ENCODE measurements around the gene GMPPA. TPM values are rescaled to one million over a fixed set of nuclear protein-coding genes. Genes with fewer than 3 reads are reported as not detected.

GMPPA gene
- total RNA-seq, 3 donors from 2014 or later = 15.7 to 33.4 (median 29.7) TPM

DNA sequence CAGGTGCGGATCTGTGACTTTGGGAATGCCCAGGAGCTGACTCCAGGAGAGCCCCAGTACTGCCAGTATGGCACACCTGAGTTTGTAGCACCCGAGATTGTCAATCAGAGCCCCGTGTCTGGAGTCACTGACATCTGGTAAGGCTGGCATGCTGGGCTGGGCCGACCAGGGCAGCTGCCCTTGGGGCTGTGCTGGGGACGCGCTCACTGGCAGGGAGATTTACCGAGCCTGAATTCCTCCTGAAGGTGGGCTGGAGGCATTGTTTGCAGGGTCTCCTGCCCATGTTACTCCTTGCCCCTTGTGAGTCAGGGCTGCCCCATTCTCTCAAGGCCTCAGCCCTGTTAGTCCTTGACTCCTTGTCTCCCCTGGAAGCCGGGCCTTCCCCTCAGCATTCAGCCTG is 18.7 kb upstream of the GMPPA start:
- Histone ChIP-seq H3K27me3 (peaks cover 0 to 9% of the 10 kb centered on the region in 2 donors), H3K4me3 (no peak overlapping the region), H3K27ac (no peak overlapping the region), H3K9me3 (no peaks in the 10 kb centered on the region), H3K36me3 (no peaks in the 10 kb centered on the region), H3K4me1 (no peaks in the 10 kb centered on the region)
- intact Hi-C loops (cut with DNase I; ENCODE audit: low total_unique reads) = no loop called here
- TF ChIP-seq POLR2AphosphoS5 (IDR thresholded peaks at IDR 0.05) = no peak
- TF ChIP-seq POLR2A (IDR thresholded peaks at IDR 0.05) = no peak
- TF ChIP-seq, protein P1, sequence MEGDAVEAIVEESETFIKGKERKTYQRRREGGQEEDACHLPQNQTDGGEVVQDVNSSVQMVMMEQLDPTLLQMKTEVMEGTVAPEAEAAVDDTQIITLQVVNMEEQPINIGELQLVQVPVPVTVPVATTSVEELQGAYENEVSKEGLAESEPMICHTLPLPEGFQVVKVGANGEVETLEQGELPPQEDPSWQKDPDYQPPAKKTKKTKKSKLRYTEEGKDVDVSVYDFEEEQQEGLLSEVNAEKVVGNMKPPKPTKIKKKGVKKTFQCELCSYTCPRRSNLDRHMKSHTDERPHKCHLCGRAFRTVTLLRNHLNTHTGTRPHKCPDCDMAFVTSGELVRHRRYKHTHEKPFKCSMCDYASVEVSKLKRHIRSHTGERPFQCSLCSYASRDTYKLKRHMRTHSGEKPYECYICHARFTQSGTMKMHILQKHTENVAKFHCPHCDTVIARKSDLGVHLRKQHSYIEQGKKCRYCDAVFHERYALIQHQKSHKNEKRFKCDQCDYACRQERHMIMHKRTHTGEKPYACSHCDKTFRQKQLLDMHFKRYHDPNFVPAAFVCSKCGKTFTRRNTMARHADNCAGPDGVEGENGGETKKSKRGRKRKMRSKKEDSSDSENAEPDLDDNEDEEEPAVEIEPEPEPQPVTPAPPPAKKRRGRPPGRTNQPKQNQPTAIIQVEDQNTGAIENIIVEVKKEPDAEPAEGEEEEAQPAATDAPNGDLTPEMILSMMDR (IDR thresholded peaks at IDR 0.05) = no peak
- DNase-seq (ENCODE audit: low spot score in 2 of 2) = no peak

DNA sequence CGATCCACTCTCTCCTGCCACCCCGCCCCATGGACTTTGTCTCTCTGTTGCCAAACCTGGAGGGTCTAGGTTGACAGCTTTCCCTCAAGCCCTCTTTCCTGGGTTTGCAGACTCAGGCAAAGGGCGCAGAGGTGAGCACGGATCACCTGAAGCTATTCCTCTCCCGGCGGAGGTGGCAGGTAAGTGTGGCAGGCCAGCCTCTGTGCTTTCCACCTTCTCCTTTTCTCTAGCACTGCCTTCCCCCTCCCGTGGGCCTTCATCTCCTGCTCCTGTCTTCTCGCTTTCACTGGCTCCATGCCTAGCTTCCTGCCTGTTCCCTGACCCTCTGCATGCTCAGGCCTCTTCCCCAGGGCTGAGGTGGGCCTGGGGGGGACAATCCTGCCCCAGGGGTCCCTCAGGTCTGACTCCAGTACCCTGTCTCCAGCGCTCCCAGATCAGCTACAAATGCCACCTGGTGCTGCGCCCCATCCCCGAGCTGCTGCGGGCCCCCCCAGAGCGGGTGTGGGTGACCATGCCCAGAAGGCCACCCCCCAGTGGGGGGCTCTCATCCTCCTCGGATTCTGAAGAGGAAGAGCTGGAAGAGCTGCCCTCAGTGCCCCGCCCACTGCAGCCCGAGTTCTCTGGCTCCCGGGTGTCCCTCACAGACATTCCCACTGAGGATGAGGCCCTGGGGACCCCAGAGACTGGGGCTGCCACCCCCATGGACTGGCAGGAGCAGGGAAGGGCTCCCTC is 15.9 kb upstream of the GMPPA start:
- intact Hi-C loops (cut with DNase I; ENCODE audit: low total_unique reads) = no loop called here
- no peak for DNase-seq (ENCODE audit: low spot score in 2 of 2)
- H3K36me3 ChIP-seq = no peaks in the 10 kb centered on the region
- no peaks in the 10 kb centered on the region for H3K9me3 ChIP-seq
- H3K27me3 ChIP-seq = peaks cover 4 to 9% of the 10 kb centered on the region in 2 donors
- TF ChIP-seq, protein P1 (IDR thresholded peaks at IDR 0.05) = no peak
- H3K4me3 ChIP-seq = no peak overlapping the region
- no peak overlapping the region for H3K27ac ChIP-seq
- H3K4me1 ChIP-seq = no peaks in the 10 kb centered on the region

DNA sequence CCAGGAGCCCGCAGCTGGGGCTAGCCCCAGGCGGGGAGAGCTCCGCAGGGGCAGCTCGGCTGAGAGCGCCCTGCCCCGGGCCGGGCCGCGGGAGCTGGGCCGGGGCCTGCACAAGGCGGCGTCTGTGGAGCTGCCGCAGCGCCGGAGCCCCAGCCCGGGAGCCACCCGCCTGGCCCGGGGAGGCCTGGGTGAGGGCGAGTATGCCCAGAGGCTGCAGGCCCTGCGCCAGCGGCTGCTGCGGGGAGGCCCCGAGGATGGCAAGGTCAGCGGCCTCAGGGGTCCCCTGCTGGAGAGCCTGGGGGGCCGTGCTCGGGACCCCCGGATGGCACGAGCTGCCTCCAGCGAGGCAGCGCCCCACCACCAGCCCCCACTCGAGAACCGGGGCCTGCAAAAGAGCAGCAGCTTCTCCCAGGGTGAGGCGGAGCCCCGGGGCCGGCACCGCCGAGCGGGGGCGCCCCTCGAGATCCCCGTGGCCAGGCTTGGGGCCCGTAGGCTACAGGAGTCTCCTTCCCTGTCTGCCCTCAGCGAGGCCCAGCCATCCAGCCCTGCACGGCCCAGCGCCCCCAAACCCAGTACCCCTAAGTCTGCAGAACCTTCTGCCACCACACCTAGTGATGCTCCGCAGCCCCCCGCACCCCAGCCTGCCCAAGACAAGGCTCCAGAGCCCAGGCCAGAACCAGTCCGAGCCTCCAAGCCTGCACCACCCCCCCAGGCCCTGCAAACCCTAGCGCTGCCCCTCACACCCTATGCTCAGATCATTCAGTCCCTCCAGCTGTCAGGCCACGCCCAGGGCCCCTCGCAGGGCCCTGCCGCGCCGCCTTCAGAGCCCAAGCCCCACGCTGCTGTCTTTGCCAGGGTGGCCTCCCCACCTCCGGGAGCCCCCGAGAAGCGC is 15.0 kb upstream of the GMPPA start:
- Histone ChIP-seq H3K27me3 (peaks cover 4 to 9% of the 10 kb centered on the region in 2 donors), H3K4me3 (peak overlapping the region; percentile 10 to 42 (median 27)), H3K9me3 (no peaks in the 10 kb centered on the region), H3K27ac (no peak overlapping the region), H3K4me1 (no peaks in the 10 kb centered on the region), H3K36me3 (no peaks in the 10 kb centered on the region)
- intact Hi-C loops (cut with DNase I; ENCODE audit: low total_unique reads) = no loop called here
- TF ChIP-seq, protein P1 (IDR thresholded peaks at IDR 0.05) = no peak
- no peak for TF ChIP-seq POLR2A (IDR thresholded peaks at IDR 0.05)
- TF ChIP-seq POLR2AphosphoS5 (IDR thresholded peaks at IDR 0.05) = no peak
- no peak for DNase-seq (ENCODE audit: low spot score in 2 of 2)

DNA sequence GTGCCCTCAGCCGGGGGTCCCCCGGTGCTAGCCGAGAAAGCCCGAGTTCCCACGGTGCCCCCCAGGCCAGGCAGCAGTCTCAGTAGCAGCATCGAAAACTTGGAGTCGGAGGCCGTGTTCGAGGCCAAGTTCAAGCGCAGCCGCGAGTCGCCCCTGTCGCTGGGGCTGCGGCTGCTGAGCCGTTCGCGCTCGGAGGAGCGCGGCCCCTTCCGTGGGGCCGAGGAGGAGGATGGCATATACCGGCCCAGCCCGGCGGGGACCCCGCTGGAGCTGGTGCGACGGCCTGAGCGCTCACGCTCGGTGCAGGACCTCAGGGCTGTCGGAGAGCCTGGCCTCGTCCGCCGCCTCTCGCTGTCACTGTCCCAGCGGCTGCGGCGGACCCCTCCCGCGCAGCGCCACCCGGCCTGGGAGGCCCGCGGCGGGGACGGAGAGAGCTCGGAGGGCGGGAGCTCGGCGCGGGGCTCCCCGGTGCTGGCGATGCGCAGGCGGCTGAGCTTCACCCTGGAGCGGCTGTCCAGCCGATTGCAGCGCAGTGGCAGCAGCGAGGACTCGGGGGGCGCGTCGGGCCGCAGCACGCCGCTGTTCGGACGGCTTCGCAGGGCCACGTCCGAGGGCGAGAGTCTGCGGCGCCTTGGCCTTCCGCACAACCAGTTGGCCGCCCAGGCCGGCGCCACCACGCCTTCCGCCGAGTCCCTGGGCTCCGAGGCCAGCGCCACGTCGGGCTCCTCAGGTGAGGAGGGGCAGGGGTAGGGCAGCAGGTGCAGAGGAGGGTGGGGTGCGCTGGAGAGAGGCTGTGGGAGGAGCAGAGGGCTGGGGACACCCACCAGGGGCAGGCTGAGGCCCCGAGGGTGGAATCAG is 14.1 kb upstream of the GMPPA start:
- intact Hi-C loops (cut with DNase I; ENCODE audit: low total_unique reads) = no loop called here
- Histone ChIP-seq H3K27ac (no peak overlapping the region), H3K4me3 (peak overlapping the region; percentile 10 to 42 (median 27)), H3K9me3 (no peaks in the 10 kb centered on the region), H3K4me1 (no peaks in the 10 kb centered on the region), H3K27me3 (peaks cover 4 to 9% of the 10 kb centered on the region in 2 donors), H3K36me3 (no peaks in the 10 kb centered on the region)
- no peak for DNase-seq (ENCODE audit: low spot score in 2 of 2)
- TF ChIP-seq POLR2A (IDR thresholded peaks at IDR 0.05) (no peak), POLR2AphosphoS5 (IDR thresholded peaks at IDR 0.05) (no peak)
- TF ChIP-seq, protein P1 (IDR thresholded peaks at IDR 0.05) = no peak
